ENCODE results near the gene STOM.

The STOM gene

GRCh38 chr9:121368745-121369144 is 1.3 kb downstream of the STOM start:
- peak in 1 of 2 donors; percentile 37 for DNase-seq

DNA sequence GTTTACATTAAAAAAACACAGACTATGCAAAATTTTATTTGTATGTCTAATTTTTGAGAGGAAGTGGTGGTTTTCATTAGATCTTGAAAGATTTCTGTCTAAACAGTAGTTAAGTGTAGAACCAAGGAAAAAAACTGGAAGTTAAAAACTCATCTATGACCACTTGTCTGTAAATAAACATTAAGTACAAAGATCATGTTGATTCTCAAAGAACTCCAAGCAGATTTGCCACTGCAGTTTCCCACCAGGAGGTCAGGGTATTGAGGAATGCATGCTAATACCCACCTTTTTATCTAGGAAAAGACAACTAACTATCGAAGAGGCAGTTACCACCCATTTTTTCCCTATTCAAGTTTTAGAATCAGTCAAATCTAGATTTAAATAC is 1.9 kb downstream of the STOM start:
- peak in 1 of 2 donors; percentile 33 for DNase-seq

DNA sequence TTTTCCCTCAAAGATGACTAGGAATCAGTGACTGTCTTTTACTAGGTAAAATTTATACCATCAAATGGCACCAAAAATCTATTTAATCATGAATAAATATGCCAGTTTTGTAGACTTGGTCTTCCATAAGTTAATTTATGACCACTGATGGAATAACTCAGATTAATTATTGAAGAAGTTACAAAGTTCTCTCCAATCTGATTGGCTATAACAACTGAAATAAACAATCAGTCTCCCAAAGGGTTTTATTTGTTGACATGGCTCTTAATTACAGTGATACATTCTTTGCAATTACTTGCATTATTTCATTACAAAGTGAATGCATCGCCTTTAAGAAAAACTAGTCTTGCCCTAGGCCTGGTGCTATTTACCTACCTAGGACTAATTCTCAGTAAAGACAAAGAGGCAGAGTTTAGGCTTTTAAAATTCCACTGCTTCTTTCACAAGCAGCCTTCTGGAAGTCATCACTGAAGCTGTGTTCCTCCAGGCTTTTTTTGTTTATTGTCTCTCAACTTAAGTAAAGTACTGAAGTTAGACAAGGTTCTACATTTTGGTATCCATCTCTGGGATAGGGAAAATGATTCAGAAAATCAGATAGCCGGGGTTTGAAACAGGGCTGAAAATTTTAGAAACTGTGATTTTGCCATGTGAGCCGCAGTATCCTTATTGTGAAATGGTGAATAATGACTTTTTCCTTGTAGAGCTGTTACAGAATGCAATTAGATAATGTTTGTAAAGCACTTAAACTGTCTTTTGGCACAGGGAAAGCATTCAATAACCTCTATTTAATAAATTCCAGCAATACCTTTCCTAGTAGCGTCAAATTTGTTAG is 2.5 kb downstream of the STOM start:
- DNase-seq, result peak in 1 of 2 donors; percentile 48

DNA sequence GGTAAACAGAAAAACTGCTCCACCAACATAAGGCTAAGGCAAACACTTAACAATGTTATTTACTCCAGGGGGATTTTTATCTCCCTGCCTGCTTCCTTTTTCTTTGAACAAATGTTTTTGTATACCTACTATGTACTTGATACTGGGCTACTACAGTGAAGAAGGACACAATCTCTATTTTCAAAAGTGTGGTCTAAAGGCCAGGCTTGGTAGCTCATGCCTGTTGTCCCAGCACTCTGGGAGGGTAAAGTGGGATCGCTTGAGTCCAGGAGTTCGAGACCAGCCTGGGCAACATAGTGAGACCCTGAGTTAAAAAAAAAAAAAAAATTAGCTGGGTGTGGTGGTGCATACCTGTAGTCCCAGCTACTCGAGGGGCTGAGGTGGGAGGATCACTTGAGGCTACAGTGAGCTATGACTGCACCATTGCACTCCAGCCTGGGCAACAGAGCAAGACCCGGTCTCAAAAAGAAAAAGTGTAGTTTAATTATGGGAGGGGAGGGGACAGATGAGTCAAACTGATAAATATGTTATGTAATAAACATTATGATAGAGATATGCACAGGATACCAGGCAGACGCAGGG is 3.3 kb downstream of the STOM start:
- no peak for DNase-seq

GRCh38 chr9:121365564-121365963 is 4.5 kb downstream of the STOM start:
- DNase-seq, result no peak

DNA sequence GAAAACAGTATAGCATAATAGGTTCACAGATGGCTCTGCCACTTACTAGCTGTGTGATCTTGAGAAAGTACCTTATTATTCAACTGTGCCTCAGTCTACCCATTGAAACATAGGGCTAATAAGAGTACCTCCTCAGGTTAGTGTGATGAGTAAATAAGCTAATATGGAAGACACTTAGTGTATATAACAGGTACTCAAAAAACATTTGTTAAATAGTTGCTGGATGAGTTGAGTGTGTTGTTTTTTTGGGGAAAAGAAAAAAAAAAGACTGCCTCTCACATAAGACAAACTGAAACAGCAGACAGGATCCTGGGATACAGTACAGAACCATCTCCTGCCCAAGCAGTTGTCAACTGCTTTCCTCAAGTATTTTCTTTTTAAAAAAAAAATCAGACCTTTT is 5.2 kb downstream of the STOM start:
- no peak for DNase-seq

DNA sequence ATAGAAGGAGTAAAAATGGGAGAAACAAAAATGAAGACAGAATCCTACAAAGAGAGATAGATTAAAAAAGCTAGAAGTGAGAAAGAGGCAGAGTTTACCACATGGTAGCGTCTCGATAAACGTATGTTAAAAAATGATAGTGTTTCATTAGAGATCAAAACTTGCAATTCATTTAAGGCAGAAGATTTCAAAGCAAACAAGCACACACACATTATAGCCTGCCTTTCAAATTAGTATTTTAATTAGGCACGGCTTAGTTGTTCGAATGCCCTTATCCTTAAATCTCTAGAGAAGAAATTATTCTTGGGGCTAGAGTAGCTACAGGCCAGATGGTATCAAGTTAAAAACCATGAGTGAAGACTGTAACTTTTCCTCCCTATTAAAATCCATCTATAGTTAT is 6.0 kb downstream of the STOM start:
- no peak for DNase-seq

DNA sequence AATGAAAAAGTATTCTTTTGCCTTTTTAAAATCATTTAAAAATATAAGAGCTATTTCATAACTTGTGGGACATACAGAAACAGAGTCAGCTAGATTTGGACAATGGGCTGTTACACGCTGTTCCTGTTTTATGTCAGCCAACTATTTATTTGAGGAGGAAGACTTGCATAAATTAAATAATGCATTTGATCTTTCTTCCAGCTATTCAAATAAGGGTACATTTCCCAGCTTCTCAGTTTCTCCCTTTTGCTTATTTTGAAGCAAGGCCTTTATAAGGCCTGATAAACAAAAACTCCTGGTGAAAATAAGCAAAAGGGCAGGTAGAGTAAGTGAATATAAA is 6.5 kb downstream of the STOM start:
- peak in 1 of 2 donors; percentile 21 for DNase-seq

DNA sequence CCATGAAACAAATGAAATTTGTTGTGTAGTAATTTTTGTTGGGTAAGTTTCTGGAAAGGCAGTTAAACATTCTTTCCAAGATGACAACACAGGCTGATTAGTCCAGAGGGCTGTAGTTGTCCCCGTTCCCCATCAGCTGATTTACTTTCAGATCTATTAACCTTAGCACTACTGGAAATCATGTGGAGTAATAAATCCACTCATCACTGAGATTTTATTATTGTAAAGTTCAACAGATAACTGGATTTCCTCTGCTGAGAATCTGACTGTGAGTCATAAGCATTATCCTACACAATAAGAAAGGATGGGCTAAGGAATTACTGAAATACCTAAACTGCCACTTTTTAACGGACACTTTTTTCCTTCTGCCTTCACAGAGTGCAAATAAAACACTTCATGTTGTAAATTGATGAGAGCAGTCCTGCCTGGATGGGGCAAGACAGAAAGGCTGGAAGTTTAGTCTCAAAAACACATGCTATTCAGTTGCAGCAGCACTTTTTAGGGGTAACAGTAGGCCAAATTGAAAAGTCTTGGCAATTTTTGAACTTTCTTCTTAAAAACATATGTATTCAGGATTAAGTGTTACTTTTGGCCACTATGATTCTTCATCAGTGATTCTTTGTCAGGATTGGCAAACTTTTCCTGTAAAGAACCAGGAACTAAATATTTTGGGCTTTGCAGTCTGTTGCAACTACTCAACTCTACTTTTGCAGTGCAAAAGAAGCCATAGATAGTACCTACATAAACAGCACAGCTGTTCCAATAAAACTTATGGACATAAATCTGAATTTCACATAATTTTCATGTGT is 7.0 kb downstream of the STOM start:
- peak; percentile 89 to 95 for DNase-seq

- DNase-seq, result no peak
These were observed 9.3 kb downstream of the STOM start for GRCh38 chr9:121360601-121361374.

DNA sequence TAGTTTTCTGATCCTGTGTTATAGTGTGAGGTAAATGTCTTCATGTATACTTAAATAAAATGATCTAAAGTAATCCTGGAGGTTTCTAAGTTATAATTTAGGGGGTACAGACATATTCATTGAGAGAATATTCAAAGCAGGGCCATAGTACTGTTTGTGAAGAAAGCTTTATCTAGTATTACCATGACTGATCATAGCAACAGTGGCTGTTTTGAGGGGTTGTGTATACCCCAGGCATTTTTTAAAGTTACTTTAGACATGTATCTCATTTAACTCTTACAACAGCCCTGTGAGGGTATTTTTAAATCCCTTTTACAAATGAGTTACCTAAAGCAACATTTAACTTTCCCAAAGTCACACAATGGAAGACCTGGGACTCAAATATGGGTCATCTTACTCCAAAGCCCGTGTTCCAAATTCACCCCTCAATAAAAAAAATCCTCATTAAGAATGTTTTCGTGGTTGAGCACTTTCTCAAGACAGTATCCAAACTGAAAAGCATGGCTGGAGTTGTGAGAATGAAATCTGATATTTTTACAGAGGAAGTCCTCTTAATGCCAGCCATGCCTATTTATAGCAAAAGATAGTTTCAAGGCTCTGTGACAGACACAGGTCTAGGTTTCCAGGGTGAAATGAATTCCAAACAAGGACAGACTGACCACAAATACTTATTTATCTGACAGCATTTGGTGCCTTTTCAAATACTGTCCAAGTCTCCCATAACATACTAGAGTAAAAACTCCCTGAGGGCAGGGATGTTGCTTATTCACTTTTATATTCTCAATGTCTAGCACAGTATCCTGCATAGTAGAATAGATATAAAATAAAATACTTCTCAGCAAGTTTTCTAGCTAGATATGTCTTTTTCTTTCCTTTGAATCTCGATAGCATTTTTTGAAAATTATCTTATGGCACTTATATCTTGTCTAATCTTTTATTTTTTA is 10.4 kb downstream of the STOM start:
- DNase-seq, result no peak

- peak; percentile 73 to 83 for DNase-seq
These were observed 11.3 kb downstream of the STOM start for GRCh38 chr9:121358751-121359150.

DNA sequence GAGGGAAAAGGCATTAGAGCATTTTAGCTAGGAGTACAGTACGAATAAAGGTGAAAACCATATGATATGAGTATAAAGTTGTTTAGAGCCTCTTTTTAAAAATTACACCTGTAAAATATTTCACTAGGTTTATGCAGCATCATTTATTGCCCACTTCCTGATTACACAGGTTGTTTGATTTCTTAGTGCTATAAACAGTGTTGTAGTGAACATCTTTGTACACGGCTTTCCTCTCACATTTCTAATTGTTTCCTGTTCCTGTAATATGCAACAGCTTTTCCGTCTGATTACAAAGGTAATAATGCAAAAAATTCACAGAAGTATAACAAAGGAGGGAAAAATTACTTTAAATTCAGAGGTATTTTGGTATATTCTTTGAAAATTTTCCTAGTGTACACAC is 13.0 kb downstream of the STOM start:
- no peak for DNase-seq

DNA sequence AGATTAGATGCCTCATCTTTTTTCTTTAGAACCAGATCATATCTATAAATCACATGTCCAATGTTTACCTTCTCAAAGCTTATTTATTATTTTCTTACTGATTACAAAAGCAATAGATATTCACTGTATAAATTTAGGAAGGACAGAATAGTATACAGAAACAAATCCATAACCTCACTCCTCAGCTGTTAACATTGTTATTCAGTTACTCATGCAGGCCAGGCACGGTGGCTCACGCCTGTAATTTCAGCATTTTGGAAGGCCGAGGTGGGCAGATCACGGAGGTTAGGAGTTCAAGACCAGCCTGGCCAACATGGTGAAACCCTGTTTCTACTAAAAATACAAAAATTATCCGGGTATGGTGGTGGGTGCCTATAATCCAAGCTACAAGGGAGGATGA is 15.3 kb downstream of the STOM start:
- no peak for DNase-seq

DNA sequence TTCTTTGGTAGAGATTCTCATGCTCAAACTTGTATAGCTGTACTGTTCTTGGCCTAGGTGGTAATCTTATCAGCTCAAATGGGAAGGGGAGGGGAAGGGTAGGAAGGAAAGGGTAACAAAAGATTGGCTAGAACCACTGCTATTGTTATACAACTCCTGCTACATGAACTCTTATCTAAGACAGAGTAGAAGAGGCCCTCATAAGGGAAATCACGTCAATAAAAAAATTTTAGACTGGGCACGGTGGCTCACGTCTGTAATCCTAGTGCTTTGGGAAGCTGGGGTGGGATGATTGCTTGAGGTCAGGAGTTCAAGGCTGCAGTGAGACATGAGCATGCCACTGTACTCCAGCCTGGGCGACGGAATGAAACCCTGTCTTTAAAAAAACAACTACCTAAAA is 15.9 kb downstream of the STOM start:
- DNase-seq, result no peak

DNA sequence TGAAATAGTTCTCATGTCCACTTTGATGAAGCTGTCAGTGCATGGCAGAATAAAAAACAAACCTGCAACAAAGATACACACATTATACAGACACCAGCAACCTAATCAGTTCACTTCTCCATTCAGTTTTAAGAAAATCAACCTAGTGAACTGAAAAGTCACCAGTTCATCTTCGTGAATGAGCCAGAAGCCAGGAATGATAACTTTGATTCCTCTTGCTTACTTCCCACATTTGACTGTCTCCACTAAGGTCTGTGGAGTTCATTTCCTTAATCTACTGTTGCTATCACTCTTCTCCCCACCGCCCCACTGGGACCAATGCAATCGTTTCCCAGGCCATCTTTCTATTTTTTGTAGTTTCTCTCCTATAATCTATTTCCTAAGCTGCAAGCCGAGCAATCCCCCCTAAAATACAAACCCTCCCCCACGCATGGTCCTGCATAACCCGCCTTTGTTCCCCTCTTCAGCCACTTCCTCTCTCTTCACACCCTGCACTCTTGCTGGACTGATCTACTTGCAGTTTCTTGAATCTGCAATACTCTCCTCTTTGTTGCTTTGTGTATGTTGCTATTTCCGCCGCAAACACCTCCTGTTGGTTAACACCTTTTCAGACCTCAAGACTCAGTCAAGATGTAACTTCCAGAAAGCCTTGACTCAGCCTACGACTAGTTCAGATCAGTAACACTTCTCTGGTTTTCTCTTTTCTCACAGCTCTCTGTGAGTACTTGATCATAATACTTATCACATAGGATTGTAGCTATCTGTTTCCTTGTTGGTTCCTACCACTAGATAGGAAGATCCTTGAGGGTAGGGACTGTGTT is 16.6 kb downstream of the STOM start:
- DNase-seq, result peak in 1 of 2 donors; percentile 24

GRCh38 chr9:121350993-121351561 is 19.0 kb downstream of the STOM start:
- peak; percentile 17 to 58 for DNase-seq

- DNase-seq, result no peak
These were observed 20.0 kb downstream of the STOM start for GRCh38 chr9:121350036-121350435.

- DNase-seq, result no peak
These were observed 21.0 kb downstream of the STOM start for GRCh38 chr9:121349009-121349408.

DNA sequence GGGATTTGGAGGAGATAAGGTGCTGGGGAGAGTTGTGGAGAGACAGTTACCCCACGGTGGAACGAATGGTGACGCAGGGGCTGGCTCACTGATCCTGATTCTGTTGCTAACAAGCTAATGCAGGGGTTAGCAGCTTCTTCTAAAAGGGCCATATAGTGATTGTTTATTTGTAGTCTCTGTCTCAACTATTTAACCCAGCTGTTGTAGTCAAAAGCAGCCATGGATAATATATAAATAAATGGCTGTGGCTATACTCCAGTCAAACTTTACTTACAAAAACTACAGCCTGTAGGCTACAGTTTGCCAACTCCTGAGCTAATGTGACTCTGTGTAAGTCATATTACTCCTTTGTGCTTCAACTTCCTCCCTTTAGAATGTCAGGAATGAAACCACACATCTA is 21.8 kb downstream of the STOM start:
- no peak for DNase-seq

- no peak for DNase-seq
These were observed 25.0 kb downstream of the STOM start for GRCh38 chr9:121345070-121345469.
